Medulla oblongata (tissue), 1 donor: ENCODE results near the gene BAIAP2.
"Not testable (repeated sequence)": the region's sequence is repeated elsewhere in the genome, so short reads cannot be mapped to it uniquely, and the experiment has no call there.

Experiments
- DNase-seq: peaks from one replicate; pipeline ENCODE4 v3.0.0-alpha.2; 2015; ENCODE audit errors: extremely low spot score

Gene BAIAP2

DNA sequence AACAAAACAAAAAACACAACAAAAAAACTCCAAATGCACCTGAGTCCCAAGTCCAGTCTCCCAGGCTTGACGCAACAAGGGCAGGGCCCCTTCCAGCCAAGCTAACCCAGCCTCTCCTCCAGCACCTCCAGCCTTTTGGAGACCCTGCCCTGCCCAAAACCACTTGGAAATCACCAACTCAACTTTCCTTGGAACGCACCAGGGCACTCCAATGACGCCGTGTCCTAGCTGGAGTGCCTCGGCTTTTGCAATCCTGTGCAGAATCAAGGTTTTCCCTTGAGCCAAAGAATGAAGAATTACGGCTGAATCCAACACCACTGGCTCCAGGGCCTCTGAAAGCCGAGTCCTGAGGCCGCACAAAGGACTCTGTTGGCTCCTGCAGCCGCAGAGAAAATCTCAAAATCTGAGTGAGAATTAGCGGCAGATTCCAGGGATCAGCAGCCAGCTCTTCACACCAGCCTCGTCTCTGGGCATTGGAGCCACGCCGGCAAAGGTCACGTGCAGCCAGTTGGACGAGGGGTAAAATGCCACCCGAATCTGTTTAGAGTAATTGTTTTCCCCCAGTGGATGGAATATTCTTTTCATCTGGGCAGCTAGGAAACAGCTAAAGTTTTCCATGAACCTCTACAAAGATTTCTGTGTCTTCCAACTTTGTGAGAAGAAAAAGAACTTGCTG lies 9.7 kb upstream of the BAIAP2 start:
- DNase-seq = peak; percentile 68

GRCh38 chr17:81025741-81026129 lies 9.2 kb upstream of the BAIAP2 start:
- DNase-seq = peak; percentile 64

- DNase-seq = no peak
These were observed 8.5 kb upstream of the BAIAP2 start for GRCh38 chr17:81026266-81027036.

DNA sequence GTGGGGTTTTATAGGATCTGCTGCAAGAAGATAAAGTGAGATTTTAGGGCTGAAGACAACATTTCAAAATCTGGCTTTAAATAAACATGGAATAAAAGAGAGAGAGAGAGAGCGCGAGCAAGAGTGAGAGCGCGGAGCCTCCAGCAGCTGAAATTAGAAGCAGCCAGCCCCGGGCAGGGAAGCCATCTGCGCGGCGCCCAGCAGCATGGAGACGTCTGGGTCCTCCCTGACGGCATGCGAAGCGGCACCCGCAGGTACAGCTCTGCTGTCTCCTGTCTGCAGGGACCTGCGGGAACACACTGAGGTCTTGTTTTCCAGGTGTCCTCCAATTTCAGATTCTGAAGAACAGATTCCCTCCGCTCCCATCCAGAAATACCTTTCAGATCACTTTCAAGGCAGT lies 7.9 kb upstream of the BAIAP2 start:
- DNase-seq = no peak

DNA sequence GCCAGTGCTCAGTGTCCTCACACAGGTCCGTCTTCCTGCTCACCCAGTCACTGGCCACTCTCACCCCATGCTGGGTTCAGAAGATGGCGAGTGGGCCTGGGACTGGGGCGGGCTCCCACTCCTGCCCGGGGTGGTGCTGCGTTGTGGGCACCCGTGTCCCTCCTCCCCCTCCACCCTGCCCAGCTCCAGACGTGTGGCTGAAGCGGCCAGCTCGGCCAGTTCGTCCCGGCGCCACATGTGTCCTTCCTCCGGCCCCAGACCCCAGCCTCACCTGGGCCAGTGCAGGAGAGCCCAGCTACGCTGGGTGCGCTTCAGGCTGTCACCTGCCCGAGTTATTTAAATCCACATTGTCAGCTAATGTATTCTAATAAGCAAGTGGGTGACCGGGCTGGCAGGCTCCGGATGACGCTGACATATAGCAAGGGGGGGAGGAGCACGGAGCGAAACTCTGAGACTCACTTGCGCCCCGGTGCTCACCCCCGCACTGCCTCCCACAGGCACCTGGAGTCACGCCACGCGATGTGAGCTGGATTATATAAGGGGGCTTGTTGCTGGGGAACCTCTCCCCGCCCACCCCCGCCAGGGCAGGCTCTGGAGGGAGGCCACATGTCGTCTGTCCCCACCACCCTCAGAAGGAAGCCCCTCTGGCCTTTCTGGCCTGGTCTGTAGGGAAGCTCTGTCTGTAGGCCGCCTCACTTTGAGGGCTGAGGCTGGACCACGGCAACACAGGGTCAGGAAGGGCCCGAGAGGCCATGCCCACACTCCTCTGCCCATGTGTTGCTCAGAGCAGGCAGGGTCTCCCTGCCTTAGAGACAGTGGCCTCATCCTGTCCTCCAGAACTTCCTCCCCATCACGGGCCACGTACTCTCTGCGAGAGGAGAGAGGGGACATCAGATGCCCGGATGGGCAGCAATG lies 7.1 kb upstream of the BAIAP2 start:
- no peak for DNase-seq

DNA sequence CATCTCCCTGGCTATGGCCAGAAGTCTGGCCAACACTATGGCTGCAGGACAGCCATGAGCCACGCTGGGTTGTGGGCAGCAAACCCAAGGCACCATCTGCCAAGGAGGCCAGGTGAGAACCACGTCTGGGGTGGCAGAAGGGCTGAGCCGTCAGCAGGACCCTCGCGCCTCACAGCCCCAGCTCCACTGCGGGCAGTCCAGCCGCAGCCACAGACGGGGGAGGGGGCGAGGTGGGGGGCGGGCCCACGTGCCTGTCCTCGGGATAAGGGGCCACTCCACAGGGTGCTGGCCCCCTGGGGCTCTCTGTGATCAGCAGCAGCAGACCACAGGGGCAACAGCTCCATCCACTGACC lies 6.5 kb upstream of the BAIAP2 start:
- no peak for DNase-seq

- no peak for DNase-seq
These were observed 5.1 kb upstream of the BAIAP2 start for GRCh38 chr17:81029859-81030258.

DNA sequence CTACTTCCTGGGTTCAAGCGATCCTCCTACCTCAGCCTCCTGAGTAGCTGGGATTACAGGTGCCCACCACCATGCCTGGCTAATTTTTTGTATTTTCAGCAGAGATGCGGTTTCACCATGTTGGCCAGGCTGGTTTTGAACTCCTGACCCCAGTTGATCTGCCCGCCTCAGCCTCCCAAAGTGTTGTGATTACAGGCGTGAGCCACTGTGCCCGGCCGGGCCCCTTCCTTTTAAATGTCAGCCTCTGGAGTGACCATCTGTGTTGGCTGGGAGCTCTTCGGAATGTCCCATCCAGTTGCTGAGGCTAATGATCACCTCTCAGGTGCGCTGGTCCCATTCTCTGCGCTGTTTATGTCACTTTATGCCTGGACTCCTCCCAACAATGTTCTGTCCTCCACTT lies 4.6 kb upstream of the BAIAP2 start:
- not testable (repeated sequence) for DNase-seq

DNA sequence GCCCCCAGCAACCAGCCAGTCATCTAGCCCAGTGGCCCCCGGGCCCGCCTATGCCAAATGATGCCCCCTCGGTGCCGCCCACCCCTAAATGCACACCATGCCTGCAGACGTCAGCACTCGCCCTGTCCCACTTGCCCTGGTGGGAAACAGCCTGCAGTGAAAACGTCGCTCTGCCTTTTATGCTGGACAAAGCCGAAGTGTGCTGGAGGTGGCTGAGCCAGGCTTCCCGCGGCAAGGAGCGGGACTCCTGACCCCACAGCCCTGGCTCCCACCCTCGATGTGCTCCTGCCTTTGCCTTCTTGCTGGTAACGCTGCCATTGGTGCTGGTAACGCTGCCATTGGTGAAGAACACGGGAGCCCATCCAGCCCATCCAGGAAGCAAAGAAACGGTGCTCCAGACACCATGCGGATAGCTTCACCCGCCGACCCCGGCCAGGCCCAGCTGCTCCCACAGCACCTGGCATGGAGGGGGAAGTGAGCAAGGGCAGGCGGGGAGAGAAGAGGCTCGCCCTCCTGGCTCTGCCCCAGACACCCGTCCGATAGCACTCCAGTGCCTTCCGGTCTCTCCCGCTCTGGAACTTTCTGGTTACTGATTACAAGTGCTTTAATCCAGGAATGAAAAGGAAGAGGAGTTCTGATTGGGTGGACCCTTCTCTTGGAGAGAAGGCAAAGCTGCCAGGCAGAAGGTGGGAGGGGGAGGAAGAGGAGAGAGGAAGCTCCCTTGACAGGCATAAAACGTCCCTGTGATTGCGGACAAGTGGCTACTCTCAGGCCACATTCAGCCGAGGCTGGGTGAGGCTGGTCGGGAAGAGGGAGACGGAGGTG lies 4.0 kb upstream of the BAIAP2 start:
- no peak for DNase-seq

DNA sequence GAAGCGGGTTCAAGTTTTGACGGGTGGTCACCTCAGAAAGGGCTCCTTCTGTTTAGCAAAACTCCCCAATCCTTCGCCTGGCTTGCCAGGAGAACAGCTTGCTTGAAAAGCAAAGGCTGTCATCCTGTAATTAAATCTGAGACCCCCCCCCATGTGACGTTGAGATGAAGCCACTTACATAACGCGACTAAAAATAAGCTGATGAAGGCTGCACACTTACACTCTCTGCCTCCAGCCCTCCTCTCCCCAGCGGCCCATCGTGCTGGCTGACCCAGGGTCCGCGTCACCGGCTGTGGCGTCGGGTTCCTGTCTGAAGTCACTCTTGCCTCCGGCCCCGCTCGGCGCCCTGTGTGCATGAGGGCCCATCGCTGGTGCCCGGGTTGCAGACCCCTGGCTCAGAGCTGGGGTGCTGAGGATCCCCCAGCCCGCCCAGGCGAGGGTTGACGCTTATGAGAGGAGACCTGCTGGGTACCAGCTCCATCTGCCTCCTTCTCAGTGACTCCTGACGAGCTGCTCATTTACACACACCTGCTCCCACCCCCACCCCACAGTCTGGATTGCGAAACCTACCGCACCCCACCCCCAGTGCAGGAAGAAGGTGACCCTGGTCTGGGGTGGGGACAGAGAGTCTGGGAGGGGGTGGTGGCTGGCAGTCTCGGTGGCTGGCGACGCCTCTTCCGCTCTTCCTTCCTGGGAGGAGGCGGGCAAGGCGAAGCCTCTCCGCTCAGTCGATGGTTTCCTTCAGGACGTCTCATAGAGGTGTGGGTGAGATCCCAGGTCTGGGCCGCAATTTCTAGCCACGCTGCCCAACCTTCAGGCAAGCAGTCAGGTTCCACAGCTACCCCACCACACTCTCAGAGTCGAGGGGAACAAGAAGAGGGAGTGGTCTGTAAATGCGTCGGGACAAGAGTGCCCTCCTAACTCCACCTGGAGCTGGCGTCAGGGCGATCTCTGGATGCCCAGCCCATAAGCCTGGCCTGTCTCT lies 3.1 kb upstream of the BAIAP2 start:
- DNase-seq = no peak

DNA sequence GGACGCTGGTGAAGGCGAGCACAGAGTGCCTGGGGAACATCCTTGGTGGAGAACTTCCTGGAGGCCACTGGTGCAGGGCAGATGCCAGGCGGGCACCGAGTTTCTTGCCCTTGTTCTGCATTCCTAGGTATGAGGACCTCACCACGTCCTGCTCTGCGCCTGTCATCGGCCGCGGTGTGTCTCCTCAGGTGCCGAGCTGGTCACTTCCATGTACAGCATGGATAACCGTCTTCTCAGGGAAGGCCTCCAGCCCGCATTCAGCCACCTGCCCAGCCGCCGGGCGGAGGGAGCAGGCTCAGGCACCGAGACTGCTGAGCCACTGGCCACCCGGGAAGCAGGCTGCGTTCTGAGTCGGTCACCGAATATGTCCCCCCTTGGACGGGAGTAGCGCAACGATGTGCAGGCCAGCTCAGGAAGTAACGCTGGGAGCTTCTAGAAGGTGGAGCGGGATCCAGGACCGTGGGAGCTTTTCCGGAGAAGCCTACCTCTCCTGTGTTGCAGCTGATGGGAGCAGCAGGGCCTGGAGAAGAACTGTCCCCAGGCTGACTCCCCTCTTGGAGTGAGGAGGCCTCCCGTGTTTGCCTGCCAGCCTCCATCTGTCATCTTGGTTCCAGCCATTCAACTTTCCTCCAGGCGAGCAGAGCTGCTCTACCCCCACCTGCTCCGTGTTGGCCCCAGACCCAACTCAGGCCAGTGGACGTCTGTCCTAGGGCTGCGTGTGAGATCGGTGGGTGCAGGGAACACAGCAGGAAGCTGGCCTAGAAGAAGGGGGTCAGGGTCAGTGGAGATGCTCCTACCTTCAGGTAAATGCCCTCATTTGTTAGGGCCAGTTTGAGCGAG lies 2.1 kb upstream of the BAIAP2 start:
- no peak for DNase-seq

DNA sequence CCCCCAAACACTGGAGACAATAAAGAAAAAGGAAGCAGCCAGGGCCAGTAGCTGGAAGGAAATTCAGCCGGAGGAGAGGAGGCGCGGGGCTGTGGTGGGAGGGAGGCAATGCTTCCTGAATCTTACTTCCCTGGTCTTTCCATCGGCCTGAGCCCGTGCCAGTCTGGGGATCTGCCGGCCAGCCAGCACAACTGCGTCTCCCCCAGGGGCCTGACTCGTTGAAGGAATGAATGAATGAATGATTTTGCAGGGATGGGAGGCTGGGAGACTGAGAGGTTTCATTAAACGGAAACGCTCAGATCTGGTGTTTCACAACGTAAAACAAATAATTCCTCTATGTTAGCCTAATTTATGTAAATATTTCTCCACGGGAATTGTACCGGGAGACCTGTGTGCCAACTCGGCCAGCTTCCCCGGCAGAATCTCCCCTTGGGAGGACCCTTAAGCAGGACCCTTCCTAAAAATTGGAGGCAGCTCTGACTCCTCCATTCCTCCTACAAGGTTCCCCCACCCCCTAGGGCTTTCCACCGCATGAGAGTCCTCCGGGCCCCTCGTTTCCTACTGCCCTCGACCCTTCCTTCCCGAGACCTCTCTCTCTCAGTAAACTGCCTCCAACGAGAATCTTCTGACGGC lies 1.3 kb upstream of the BAIAP2 start:
- DNase-seq = peak; percentile 53

DNA sequence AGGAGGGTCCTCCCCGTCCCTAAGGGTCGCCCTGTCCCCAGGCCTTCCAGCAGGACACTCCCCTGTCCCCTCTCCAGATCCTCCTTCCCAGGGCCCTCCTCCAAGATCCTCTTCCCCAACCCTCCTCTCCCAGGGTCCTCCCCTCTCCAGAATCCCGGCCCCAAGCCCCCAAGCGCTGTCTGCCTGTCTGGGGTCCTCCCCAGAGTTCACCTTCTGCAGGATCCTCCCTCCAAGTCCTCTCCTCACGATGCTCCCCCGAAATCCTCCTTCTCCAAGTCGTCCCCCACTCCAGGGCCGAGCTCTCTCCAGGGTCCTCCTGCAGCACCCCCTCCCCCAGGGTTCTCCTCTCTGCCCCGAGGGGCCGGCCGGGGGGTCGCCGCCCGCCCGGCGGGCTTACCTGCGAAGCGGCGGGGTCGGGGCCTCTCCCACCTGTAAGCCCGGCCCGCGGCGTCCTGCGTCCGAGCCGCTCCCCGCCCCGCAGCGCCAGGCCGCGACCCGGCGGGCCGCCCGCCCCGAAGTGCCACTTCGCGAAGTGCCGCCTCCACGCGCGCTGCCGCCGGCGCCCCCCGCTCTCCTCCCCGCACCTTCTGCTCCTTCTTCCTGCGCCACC lies 678 bp upstream of the BAIAP2 start:
- DNase-seq = no peak

- DNase-seq = peak; percentile 28
These were observed 708 bp downstream of the BAIAP2 start for GRCh38 chr17:81035521-81036196.

DNA sequence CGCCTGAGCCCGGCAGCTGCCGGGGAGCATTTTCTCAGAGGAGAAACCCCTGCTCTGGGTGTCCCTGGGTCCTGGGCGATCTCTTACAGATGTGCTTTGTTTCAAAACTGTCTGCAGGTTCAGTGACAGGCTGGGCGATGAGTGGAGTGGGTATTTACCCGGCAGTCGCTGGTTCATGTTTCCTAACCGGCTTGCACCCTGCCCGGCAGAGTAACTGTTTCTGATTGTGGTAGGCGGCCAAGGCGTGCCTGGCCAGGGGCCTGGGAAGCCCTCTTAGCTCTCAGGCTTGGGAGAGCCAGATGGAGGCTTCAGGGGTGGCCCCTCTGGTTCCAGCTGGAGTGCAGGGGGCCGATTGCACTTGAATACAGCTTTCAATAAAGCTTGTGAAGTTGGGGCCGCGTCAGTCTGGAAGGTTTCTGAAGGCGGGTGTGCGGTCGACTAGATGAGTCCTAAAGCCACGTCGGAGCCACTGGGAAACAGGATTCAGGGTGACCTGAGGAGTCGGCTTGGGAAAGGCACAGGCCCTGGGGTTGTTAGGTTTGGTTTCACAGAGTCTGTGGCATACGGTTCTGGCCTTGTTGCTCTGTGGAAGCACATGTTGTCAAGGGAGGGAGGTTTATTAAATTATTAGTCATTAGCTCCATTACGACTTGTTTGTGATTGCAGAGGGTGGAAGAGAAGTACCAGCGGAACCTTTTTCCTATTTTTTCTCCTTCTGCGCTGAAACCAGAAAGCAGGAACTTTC lies 1.4 kb downstream of the BAIAP2 start:
- peak; percentile 15 for DNase-seq

DNA sequence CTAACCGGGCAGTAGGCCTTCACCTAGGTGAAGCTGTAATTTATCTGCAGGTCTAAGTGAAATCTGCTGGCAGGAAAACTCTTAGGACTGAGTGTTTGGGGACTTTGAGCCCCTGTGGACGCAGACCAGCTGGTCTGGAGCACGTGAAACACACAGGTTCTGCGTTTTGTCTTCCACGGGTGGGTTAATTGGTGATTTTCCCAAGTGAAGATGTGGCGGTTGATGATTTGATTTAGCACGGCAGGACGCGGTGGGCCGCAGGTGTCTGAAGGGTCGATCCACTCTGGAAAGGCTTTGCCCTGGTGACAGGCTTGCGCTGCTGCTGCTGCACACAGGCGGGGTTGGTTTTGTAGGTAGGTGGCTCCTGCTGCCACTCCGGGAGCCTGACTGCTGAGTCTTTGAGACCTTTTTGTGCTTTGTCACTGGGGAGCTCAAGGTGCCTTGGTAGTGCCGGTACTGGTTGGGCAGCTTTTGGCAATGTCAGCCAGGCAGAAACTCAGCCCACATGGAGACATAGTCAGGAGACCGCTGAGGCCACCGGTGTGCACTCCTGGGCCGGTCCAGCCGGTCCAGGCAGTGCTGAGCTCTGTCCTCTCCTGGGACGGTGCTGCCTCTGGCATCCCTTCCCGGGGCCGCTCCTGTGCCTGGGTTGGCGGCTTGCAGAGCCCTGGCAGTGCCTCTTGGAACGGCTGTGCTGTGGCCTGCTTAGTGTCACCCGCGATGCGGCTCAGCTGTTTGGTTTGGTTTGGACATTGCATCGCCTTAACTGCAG lies 2.3 kb downstream of the BAIAP2 start:
- no peak for DNase-seq
